SU-DHL-6 (cell line): ENCODE data around the gene BMP7.

Experiments used
- CTCF ChIP-seq: fragments of 200-600 bp; sonication (generic); IDR thresholded peaks from one replicate; pipeline ENCODE4 v1.5.1; 2017; ENCODE audit warnings: antibody characterized with exemption, mild to moderate bottlenecking, low read length, moderate library complexity; ENCODE audit not compliant: insufficient read depth, poor library complexity, severe bottlenecking
- EZH2phosphoT487 ChIP-seq: fragments of 200-600 bp; sonication (generic), shearing (Covaris generic); conservative IDR thresholded peaks from 2 replicates; pipeline ENCODE4 v1.6.1; 2018; ENCODE audit warnings: mild to moderate bottlenecking, antibody characterized with exemption, low read length, moderate library complexity, mixed read lengths

- TF ChIP-seq CTCF (no peak), EZH2phosphoT487 (no peak)
These were observed 77.8 kb downstream of the BMP7 start for GRCh38 chr20:57188576-57189079.
